HG03060 (cell line): ENCODE results near the gene SIGLEC6.

ENCODE experiments used
- ATAC-seq: cut with Tn5 transposase; IDR thresholded peaks from one replicate; pipeline ENCODE4 v1.9.1; 2021; ENCODE audit warnings: low read depth, moderate number of reproducible peaks; ENCODE audit not compliant: unreplicated experiment

Gene SIGLEC6

GRCh38 chr19:51549533-51550324 is 18.3 kb upstream of the SIGLEC6 start:
- no peak for ATAC-seq

- ATAC-seq, result no peak
Measured at GRCh38 chr19:51548891-51549305, 17.4 kb upstream of the SIGLEC6 start.

GRCh38 chr19:51548213-51548651 is 16.8 kb upstream of the SIGLEC6 start:
- ATAC-seq, result no peak

- ATAC-seq, result no peak
Measured at GRCh38 chr19:51547397-51548212, 16.1 kb upstream of the SIGLEC6 start.

- ATAC-seq, result no peak
Measured at GRCh38 chr19:51546650-51547396, 15.4 kb upstream of the SIGLEC6 start.

GRCh38 chr19:51546107-51546649 is 14.7 kb upstream of the SIGLEC6 start:
- no peak for ATAC-seq

- no peak for ATAC-seq
Measured at GRCh38 chr19:51544038-51544437, 12.6 kb upstream of the SIGLEC6 start.

- ATAC-seq, result no peak
Measured at GRCh38 chr19:51542699-51543098, 11.2 kb upstream of the SIGLEC6 start.

GRCh38 chr19:51541458-51542357 is 10.2 kb upstream of the SIGLEC6 start:
- no peak for ATAC-seq

GRCh38 chr19:51539821-51540366 is 8.4 kb upstream of the SIGLEC6 start:
- no peak for ATAC-seq

- ATAC-seq, result no peak
Measured at GRCh38 chr19:51535535-51535934, 4.1 kb upstream of the SIGLEC6 start.

- ATAC-seq, result no peak
Measured at GRCh38 chr19:51530616-51531015, 854 bp downstream of the SIGLEC6 start.

- ATAC-seq, result no peak
Measured at GRCh38 chr19:51529301-51529700, 2.2 kb downstream of the SIGLEC6 start.

GRCh38 chr19:51525651-51526050 is 5.8 kb downstream of the SIGLEC6 start:
- ATAC-seq, result no peak

- ATAC-seq, result no peak
Measured at GRCh38 chr19:51524666-51525264, 6.7 kb downstream of the SIGLEC6 start.

GRCh38 chr19:51521781-51522180 is 9.7 kb downstream of the SIGLEC6 start:
- ATAC-seq, result no peak

GRCh38 chr19:51521357-51521756 is 10.1 kb downstream of the SIGLEC6 start:
- ATAC-seq, result no peak

GRCh38 chr19:51520728-51521127 is 10.7 kb downstream of the SIGLEC6 start:
- ATAC-seq, result no peak

- no peak for ATAC-seq
Measured at GRCh38 chr19:51514866-51515481, 16.5 kb downstream of the SIGLEC6 start.
